GM12865 (cell line): ENCODE results near the gene KCNJ6.

Source experiments
- DNase-seq: peaks from one replicate; pipeline ENCODE4 v3.0.0; 2010; ENCODE audit warnings: low read depth
- H3K4me3 ChIP-seq: 2 replicates; pipeline ENCODE4 v1.5.1; 2011; ENCODE audit warnings: mild to moderate bottlenecking, low read depth, low read length, control low read depth
- CTCF ChIP-seq: IDR thresholded peaks from 2 replicates; pipeline ENCODE4 v1.5.1; 2011; ENCODE audit warnings: low read length, control low read depth, low read depth, inconsistent platforms; ENCODE audit not compliant: insufficient read depth; ENCODE audit errors: missing control alignments

Gene KCNJ6

GRCh38 chr21:37907076-37907475 is 9.2 kb downstream of the KCNJ6 start:
- DNase-seq: no peak
- TF ChIP-seq CTCF: no peak
- H3K4me3 ChIP-seq: no peak overlapping the region

DNA sequence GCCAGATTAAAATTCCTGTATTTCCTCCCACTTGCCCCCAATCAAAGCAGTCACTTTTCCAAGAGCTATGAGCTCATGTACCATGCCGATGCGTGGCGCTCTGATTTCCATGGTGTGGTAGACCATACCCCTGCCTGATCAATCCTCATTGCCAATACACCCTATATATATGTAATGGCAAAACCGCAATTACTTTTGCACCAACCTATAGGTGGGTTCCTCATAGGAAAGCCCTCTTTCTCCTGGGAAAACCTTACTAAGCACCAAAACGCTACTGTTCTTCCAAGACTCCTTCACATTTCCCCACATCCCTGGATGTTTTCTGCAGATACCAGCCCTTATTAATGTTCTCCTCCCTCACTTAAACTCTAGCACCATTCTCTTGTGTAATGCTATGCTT is 11.0 kb downstream of the KCNJ6 start:
- TF ChIP-seq CTCF: no peak
- no peak overlapping the region for H3K4me3 ChIP-seq
- DNase-seq: no peak

- H3K4me3 ChIP-seq: no peak overlapping the region
- no peak for TF ChIP-seq CTCF
- no peak for DNase-seq
Measured at GRCh38 chr21:37904856-37905255, 11.4 kb downstream of the KCNJ6 start.

GRCh38 chr21:37903396-37903795 is 12.9 kb downstream of the KCNJ6 start:
- DNase-seq: no peak
- TF ChIP-seq CTCF: no peak
- H3K4me3 ChIP-seq: no peak overlapping the region

DNA sequence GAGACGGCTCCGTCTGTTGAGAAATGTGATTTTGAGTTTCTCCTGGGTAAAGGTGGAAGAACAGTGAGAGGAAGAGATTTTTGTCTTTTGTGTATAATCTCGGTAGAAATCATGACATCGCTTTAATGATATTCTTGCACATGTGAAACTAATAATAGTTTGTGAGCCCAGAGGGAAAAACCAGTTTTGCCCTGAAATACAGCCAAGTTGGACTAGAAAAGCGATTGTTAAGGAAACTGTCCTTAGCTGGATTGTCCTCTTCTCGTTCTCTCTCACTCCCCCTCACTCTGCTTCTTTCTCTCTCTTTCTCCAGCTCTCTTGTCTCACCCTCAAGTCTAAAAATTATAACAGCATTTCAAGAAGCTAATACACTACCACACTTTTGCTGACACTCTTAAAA is 17.1 kb downstream of the KCNJ6 start:
- H3K4me3 ChIP-seq: no peak overlapping the region
- DNase-seq: no peak
- no peak for TF ChIP-seq CTCF

- no peak for DNase-seq
Measured at GRCh38 chr21:37896788-37897187, 19.5 kb downstream of the KCNJ6 start.

DNA sequence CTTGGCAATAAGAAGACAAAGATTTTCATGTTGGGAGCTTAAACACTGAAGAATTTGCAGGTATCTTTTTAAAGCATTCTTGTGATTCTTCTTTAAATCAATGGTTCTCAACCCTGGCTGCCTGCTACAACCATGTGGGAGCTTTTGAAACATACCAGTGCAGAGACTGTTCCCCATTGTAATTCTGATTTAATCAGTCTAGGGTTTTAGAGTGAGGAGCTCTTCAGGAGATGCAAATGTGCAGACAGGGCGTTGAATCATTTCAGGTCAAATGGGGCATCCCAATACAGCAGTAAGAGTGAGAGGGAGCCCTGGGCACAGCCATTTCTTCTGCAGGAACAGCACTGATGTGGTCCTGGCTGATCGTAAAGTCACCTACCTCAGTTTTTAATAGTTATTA is 24.3 kb downstream of the KCNJ6 start:
- DNase-seq: no peak
- H3K4me3 ChIP-seq: no peak overlapping the region
- no peak for TF ChIP-seq CTCF

More at GRCh38 chr21:37896788-37897187, 19.5 kb downstream of the KCNJ6 start:
- no peak for TF ChIP-seq CTCF
- H3K4me3 ChIP-seq: no peak overlapping the region
